ENCODE data around the gene SLC38A5. TPM values are rescaled to one million over a fixed set of nuclear protein-coding genes. Genes with fewer than 3 reads are reported as not detected.

The SLC38A5 gene
- total RNA-seq, 4 donors from 2014 or later, result 2.5 to 7.9 (median 7.4) TPM

Small RNA genes lying within 50 kb of the gene (small RNA-seq; reads per million reads assigned to genes)
- 0 reads per million in 3 donors for gene AL606490.4

Other genes with a start within 250 kb of the SLC38A5 start
- gene SSX1, start 214.9 kb downstream of the SLC38A5 start, total RNA-seq, result not detected
- gene SSX3, start 113.6 kb downstream of the SLC38A5 start, total RNA-seq, result not detected
- gene SSX4, start 86.7 kb downstream of the SLC38A5 start, total RNA-seq, result not detected
- gene SSX4B, start 58.3 kb downstream of the SLC38A5 start, total RNA-seq, result not detected
- gene FTSJ1, start 5.9 kb upstream of the SLC38A5 start, total RNA-seq, result 10 to 100 TPM; 38.5 to 47.3 (median 43.9) TPM
- 10 to 100 TPM; 15.0 to 21.5 (median 18.9) TPM for gene PORCN, start 38.7 kb upstream of the SLC38A5 start, total RNA-seq
- 10 to 100 TPM; 15.7 to 20.7 (median 17.4) TPM for gene EBP, start 51.5 kb upstream of the SLC38A5 start, total RNA-seq
- 10 to 100 TPM; 10.3 to 22.4 (median 16.4) TPM for gene TBC1D25, start 69.5 kb upstream of the SLC38A5 start, total RNA-seq
- gene RBM3, start 104.2 kb upstream of the SLC38A5 start, total RNA-seq, result 100 to 1,000 TPM in 3 of 4 donors, 10 to 100 TPM in 1; 94.0 to 204 (median 156) TPM
- 100 to 1,000 TPM; 123 to 166 (median 152) TPM for gene WDR13, start 127.2 kb upstream of the SLC38A5 start, total RNA-seq
- 1 to 10 TPM; 3.2 to 9.9 (median 7.5) TPM for gene WAS, start 213.5 kb upstream of the SLC38A5 start, total RNA-seq
- 1 to 10 TPM; 2.5 to 4.5 (median 4.3) TPM for gene SUV39H1, start 226.5 kb upstream of the SLC38A5 start, total RNA-seq

All from esophagus muscularis mucosa (tissue), 4 donors.